KOPT-K1 (cell line): ENCODE measurements around the gene ANO2.

ENCODE experiments used
- H3K27ac ChIP-seq: fragments of 200-600 bp; sonication (generic); 2 replicates; pipeline ENCODE4 v1.5.1; 2016; ENCODE audit warnings: antibody characterized with exemption, mild to moderate bottlenecking, low read depth, low read length; ENCODE audit not compliant: poor library complexity, severe bottlenecking
- H3K36me3 ChIP-seq: fragments of 200-600 bp; sonication (generic); 2 replicates; pipeline ENCODE4 v1.5.1; 2017; ENCODE audit warnings: antibody characterized with exemption, mild to moderate bottlenecking, low read length, moderate library complexity; ENCODE audit not compliant: insufficient read depth
- H3K9me3 ChIP-seq: fragments of 200-600 bp; sonication (generic); 2 replicates; pipeline ENCODE4 v1.5.1; 2017; ENCODE audit warnings: antibody characterized with exemption, low read length, mild to moderate bottlenecking; ENCODE audit not compliant: insufficient read depth, poor library complexity, severe bottlenecking

The ANO2 gene

DNA sequence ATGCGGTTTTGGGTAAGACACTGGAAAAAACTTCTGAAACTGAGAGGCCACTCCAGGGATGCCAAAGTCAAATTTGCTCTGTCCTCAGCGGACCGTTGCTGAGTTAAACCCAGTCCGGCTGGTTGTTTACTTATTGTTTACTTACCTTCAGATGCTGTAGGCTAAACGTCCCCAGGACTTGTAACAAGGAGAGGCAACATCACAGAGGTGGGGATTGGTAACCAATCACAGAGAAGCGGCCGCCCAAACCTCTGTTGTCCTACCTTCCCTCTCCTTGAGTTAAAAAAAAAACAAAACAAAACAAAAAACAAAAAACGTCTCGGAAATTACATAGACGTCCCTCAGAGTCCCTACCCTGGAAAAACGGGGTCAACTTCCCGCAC is 380 bp downstream of the ANO2 start:
- no peaks in the 10 kb centered on the region for H3K9me3 ChIP-seq
- no peak overlapping the region for H3K27ac ChIP-seq

DNA sequence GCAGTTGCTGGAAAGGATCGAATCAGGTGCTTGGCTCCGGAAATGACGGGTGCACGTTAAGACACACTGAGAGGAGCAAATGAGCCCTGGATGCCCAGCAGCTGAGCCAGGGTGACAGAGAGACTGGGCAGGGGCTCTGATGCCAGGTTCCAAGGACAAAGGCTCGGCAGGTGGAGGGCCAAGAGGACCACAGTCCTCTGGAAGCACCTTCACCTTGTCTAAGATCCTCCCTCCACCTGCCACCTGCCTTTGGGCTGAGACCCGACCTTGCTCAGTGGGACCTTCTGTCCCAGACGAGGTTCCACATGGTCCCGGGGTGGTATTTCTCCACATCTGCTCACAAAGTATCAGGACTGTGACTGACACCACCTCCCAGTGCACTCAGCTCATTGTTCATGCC is 1.0 kb downstream of the ANO2 start:
- H3K9me3 ChIP-seq: no peaks in the 10 kb centered on the region
- no peaks in the 10 kb centered on the region for H3K36me3 ChIP-seq
- no peak overlapping the region for H3K27ac ChIP-seq

More for the DNA sequence above, 380 bp downstream of the ANO2 start:
- no peaks in the 10 kb centered on the region for H3K36me3 ChIP-seq

DNA sequence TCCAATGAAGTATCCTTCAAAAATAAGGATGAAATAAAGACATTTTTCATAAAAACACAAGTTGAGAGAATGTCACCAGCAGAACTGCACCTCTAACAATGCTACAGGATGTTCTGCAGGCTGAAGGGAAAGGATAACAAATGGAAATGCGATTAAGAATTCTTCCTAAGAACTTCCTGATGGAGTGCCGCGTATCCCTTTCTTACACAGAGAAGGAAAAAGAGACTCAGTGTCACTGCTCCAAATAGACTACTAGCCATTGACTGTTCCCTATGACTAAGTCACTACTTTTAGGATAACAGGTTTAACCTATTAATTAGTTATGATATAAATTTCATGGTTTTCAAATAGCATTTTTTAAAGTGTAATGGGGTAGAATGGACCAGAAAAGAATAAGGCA is 3.2 kb downstream of the ANO2 start:
- H3K36me3 ChIP-seq: no peaks in the 10 kb centered on the region
- no peak overlapping the region for H3K27ac ChIP-seq

DNA sequence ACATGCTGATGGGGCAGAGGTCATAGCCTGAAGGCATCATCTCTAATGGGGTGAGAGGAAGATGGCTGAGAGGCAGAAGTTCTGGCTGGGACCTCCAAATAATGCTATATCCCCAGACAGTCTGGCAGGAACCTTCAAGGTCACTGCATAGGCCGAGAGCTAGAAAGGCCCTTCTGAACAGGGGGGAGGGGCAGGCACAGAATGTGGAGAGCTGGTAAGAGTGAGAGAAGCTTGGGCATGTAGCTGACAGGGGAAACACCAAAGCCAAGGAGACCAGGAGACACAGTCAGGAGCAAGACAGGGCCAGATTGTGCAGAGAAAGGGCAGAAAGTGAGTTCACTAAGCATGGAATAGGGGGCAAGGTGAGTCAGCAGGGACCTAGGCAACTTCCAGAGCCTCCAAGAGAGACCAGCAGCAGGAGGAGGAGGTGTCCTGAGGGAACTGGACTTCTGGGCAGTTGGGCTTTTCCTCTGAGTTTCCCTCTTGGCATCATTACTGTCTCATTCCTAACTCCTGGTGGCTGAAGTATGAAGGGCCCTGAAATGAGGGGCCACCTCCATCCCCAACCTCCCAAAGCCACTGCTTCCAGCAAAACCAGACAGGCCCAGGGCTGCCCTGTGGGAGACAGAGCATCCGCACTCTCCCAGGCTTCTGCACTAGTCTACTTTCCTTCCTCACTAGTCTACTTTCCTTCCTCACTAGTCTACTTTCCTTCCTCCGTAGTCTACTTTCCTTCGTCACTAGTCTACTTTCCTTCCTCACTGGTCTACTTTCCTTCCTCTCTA is 17.1 kb downstream of the ANO2 start:
- Histone ChIP-seq H3K36me3 (no peaks in the 10 kb centered on the region), H3K27ac (no peak overlapping the region), H3K9me3 (no peaks in the 10 kb centered on the region)

More for the DNA sequence above, 3.2 kb downstream of the ANO2 start:
- no peaks in the 10 kb centered on the region for H3K9me3 ChIP-seq

DNA sequence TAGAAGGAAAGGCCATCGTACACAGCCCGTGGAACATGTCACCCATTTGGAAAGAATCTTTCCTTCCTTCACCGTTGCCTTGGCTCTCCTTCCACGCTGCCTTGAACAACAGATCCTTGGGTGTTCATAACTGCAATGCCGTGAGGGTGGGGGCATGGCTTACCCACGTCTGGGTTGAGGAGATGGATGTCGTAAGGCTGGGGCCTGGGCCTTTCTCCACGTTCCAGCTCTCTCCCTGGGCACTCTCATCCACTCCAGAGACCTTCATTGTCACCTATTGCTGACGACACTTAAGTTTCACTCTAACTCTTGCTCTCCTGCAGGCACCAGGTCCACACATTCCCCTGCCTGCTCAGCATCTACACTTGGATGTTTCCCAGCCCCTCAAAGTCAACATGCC is 19.4 kb downstream of the ANO2 start:
- H3K27ac ChIP-seq: no peak overlapping the region
- no peaks in the 10 kb centered on the region for H3K36me3 ChIP-seq
- H3K9me3 ChIP-seq: no peaks in the 10 kb centered on the region

DNA sequence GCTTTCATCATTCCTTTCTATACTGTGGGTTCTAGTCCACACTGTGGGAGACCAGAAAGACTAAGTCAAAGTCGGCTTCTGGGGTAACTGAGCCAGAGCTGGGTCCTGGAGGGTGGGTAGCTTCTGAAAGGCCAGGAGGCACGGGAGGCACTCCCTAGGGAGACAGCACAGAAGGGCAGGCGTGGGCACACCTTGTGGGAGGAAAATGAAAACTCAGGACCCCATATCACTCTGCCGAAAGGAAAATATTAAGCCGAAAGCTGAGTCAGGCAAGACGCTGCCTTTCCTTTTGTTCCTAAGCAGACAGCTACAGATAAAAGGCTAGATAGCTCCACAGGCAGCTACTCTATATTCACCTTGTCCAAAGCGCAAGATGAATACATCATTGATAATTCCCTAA is 20.7 kb downstream of the ANO2 start:
- Histone ChIP-seq H3K27ac (no peak overlapping the region), H3K9me3 (no peaks in the 10 kb centered on the region), H3K36me3 (no peaks in the 10 kb centered on the region)

DNA sequence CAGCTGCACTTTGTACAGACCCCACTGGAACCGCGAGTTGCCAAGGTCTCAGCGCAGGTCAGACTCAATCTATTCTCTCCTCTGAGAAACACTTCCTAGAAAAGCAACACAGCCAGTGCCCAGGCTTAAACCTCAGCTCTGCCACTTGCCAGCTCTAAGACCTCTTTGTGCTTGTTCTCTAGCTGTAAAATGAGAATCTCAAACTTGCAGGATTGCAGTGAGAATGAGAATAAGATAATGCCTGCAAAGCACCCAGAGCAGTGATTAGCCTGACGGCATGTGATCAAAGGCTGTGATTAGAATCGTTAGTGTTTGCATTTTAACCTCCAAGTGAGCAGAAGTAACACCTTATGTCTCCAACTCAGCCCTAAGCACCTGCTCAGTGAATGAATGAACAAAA is 21.3 kb downstream of the ANO2 start:
- no peak overlapping the region for H3K27ac ChIP-seq
- no peaks in the 10 kb centered on the region for H3K9me3 ChIP-seq
- H3K36me3 ChIP-seq: no peaks in the 10 kb centered on the region

DNA sequence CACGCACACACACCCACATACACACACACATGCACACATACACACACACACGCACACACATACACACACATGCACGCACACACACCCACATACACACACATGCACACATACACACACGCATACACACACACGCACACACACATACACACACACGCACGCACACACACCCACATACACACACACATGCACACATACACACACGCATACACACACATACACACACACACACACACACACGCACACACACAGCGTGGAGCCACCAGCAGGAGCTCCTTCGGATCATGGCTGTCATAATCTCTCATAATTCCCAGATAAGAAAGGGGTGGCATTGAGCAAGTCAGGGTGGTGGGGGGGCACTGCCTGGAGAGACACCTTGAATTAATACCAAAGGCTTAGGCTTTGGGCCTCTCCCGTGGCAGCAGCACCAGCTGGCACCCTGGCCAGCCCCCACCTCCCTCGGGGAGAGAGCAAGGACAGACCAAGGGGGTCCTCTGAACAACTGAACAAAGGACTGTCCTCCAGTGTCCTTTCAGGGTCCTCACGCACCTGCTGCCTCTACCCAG is 21.9 kb downstream of the ANO2 start:
- H3K9me3 ChIP-seq: no peaks in the 10 kb centered on the region
- H3K27ac ChIP-seq: no peak overlapping the region
- no peaks in the 10 kb centered on the region for H3K36me3 ChIP-seq

DNA sequence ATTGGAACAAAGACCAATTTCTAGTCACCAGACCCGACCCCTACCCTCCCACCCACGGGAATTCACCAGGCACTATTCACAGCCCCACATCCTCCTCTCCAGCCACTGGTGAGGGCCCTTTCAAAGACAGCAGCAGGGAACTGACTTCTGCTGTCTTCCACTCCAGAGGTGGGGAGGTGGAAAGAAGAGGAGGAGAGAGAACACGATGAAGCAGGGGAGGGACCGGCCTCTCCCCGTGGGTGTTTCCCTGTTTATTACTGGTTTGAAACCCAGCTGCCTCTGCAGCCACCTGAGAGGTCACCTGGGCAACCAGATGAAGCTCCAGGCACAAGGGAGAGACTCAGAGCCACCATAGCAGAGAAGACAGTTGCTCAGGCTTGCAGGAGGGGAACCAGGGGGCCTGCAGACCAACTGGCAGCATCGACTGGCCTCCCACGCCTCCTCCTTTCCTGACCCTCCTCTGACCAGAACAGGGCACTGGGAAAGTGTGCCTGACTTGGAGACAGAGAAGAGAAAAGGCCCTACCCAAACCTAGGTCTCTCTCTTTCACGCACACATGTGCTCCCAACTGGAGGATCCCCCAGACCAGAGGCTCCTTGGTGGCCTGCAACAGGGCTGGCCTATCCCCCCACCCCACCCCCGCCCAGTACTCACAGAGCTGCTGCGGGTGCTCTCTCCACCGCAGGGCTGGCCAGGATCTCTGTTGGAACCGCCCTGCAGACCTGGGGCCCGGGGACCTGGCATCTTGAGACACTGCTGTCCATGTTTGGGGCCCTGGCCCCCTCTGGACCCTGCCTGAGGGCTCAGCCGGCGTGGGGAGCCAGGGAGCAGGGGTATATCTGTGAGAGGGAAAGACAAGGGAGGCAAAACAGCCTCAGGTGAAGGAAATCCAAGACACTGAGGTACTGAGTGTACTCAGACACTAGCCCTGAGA is 22.8 kb downstream of the ANO2 start:
- Histone ChIP-seq H3K36me3 (no peaks in the 10 kb centered on the region), H3K27ac (no peak overlapping the region), H3K9me3 (no peaks in the 10 kb centered on the region)

DNA sequence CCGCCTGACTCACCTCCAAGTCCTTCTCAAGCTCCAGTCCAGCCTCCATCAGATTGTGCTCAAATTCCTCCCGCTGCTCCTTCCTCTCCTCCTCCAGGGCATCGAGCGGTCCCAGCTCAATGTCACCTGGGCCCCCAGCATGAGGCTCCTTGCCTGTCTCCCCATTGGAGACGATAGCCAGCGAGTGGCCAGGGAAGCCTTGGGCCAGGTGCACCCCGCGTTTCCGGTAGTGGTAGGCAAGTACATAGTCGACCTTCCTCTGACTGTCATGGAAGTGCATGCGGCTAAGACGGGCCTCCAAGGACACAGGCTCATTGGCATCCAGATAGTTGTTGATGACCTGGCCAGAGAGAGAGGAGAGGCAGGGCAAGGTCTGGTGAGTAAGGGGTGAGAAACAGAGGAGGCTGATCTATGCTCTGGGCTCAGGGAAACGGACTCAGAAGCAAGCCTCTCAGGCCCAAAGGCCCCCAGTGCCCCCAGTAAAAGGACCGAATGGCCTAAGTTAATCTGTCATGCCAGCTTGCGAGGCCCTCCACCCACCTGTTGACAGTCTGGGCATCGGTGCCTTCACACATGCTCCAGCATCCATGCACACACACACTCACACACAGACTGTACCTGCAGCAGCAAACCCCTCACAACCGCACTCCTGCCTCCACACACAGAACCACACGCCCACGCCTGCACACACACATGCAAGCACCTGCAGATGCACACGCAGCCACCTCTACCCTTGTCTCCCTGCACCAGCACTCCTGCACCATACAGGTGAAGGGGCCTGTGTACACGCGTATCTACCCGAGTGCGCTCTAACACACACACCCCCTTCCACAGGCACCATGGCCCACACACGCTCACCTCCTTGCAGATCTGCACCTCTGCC is 23.8 kb downstream of the ANO2 start:
- Histone ChIP-seq H3K36me3 (no peaks in the 10 kb centered on the region), H3K27ac (no peak overlapping the region)

DNA sequence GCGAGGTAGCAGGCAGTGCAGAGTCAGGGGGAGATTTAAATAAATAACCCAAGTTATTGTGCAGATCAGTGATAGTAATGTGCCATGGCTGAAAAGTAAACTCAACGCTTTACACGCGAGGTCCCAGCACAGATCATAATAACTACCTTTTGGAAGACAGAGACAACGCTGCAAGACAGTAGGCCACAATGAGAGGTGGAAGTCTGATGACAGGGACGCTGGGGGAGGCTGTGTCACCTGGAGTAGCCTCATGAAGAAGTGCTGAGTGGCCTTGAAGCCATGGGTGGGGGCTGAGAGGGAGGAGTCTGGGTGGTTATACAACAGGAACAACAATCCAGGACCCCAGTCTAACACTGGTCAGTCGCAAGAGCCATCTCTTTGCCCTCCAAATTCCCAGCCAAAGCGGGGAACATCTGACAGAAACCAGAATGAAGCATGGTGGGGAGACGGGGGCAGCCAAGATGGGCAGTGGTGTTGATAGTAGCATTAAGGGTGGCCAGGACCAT is 28.2 kb downstream of the ANO2 start:
- Histone ChIP-seq H3K27ac (no peak overlapping the region), H3K9me3 (no peaks in the 10 kb centered on the region), H3K36me3 (no peaks in the 10 kb centered on the region)

More for the DNA sequence above, 23.8 kb downstream of the ANO2 start:
- no peaks in the 10 kb centered on the region for H3K9me3 ChIP-seq

DNA sequence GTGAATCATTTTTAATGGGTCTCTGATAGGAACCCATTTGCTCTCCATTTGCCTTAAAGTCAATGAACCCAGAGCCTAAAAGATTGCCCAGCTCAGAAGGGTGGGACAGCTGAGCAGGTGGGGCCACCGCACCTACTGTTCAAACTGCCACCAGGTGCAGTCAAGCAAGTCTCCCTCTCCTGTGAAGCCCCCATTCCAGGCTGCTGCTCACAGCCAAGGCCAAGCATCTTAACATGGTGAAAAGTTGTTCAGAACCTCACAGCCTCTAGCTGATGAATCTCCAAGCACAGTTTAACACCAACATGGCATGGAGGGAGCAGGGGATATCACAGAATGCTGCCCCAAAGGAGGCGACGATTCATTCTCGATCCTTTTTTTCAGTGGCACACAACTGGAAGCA is 29.5 kb downstream of the ANO2 start:
- Histone ChIP-seq H3K36me3 (no peaks in the 10 kb centered on the region), H3K27ac (no peak overlapping the region), H3K9me3 (no peaks in the 10 kb centered on the region)

DNA sequence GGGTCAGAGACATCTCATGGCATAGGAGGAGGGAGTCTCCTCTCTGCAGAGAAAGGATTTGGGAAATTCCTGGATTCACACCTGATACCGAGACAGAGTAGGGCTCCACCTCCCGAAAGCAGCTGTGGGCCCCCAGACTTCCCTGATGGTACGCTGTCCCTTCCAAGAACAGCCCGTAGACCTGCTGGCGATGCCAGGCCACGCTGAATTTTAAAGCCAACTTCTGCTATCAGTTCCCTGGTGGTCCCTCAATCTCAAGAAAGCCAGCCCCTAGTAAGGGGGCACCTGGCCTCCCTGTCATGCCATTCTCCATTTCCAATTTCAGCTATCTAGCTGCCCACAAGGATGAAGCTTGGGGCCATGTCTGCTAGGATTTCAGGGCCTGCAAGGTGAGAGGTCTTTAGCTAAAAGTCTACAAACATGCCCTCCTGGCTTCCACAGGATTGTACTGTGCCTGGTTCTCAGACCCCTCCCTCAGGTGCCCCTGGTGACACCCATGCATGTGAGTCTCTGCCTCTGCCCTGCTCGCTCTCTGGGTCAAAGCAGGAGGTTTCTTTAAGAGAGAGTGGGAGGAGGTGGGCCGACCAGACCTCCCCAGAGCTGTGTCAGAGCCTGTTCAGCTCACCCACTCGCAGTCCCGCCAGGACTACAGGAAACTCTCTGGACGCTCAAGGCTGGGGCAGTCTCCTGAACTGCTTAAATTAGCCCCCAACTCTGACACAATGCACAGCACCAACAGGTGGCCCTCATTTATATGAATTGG is 30.5 kb downstream of the ANO2 start:
- no peaks in the 10 kb centered on the region for H3K36me3 ChIP-seq
- no peak overlapping the region for H3K27ac ChIP-seq
- H3K9me3 ChIP-seq: no peaks in the 10 kb centered on the region

DNA sequence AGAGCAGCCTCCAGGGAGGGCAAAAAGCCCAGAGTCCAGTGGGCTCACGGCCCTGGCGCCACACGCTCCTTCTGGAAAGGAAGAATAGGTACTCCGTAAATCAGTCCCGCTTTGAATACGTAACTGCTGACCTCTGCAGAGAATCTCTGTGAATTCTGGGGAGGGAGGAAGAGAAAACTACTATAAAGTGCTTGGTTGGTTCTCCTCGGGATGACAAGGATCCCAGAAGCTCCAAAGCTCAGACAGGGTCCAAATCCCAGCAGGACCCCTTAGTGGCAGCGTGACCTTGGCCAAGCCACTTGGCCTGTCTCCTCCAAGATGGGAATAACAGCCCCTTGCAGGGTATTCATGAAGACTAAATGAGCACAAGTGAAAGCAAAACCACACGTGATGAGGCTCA is 31.7 kb downstream of the ANO2 start:
- H3K9me3 ChIP-seq: no peaks in the 10 kb centered on the region

More for the DNA sequence above, 31.7 kb downstream of the ANO2 start:
- Histone ChIP-seq H3K36me3 (no peaks in the 10 kb centered on the region), H3K27ac (no peak overlapping the region)
